Stimulated activated CD4-positive, alpha-beta T cell treated with anti-CD3 and anti-CD28 coated beads, Interleukin-4, amount 100 ng/mL, for 48 hours (primary cell): ENCODE data around the gene RPLP2.

ENCODE experiments used
- DNase-seq, 2 donors: peaks; one replicate each; pipeline ENCODE4 v3.0.0-alpha.2; 2020; ENCODE audit warnings: low read depth in 2 of 2

Gene RPLP2

GRCh38 chr11:836274-836673 is 26.5 kb downstream of the RPLP2 start:
- DNase-seq, result no peak

GRCh38 chr11:836700-837099 is 26.9 kb downstream of the RPLP2 start:
- DNase-seq, result no peak

GRCh38 chr11:837189-837989 is 27.6 kb downstream of the RPLP2 start:
- no peak for DNase-seq

- no peak for DNase-seq
These were observed 28.2 kb downstream of the RPLP2 start for GRCh38 chr11:837990-838307.

GRCh38 chr11:838441-839279 is 28.9 kb downstream of the RPLP2 start:
- DNase-seq, result no peak

- no peak for DNase-seq
These were observed 29.5 kb downstream of the RPLP2 start for GRCh38 chr11:839280-839623.

GRCh38 chr11:839875-840617 is 30.3 kb downstream of the RPLP2 start:
- no peak for DNase-seq

- DNase-seq, result no peak
These were observed 32.2 kb downstream of the RPLP2 start for GRCh38 chr11:841981-842369.

GRCh38 chr11:842370-843002 is 32.7 kb downstream of the RPLP2 start, which contains the start of the genes POLR2L and TSPAN4:
Gene POLR2L, minus strand, starts transcription at chr11:842529. Its CDS starts 21 bp downstream, at chr11:842508.
Gene TSPAN4, plus strand, starts transcription at chr11:842852. Its CDS starts 7,453 bp downstream, at chr11:850305.
- peak; percentile 84 to 86 for DNase-seq

- no peak for DNase-seq
These were observed 33.4 kb downstream of the RPLP2 start for GRCh38 chr11:843086-843734.

GRCh38 chr11:843818-844692 is 34.3 kb downstream of the RPLP2 start:
- DNase-seq, result no peak

GRCh38 chr11:844693-845644 is 35.2 kb downstream of the RPLP2 start:
- DNase-seq, result no peak

- no peak for DNase-seq
These were observed 36.2 kb downstream of the RPLP2 start for GRCh38 chr11:845872-846495.

GRCh38 chr11:846496-847098 is 36.8 kb downstream of the RPLP2 start:
- DNase-seq, result no peak

- no peak for DNase-seq
These were observed 38.1 kb downstream of the RPLP2 start for GRCh38 chr11:847876-848275.

- peak; percentile 60 to 61 for DNase-seq
These were observed 38.7 kb downstream of the RPLP2 start for GRCh38 chr11:848380-848931.

- DNase-seq, result no peak
These were observed 39.5 kb downstream of the RPLP2 start for GRCh38 chr11:849104-849824.
